H9 (cell line): ENCODE measurements around the gene SCGB1A1. TPM values are rescaled to one million over a fixed set of nuclear protein-coding genes. Genes with fewer than 3 reads are reported as not detected.

Experiments
- DNase-seq: peaks from one replicate; pipeline ENCODE4 v3.0.0-alpha.2; 2017
- H2AFZ ChIP-seq: one replicate; pipeline ENCODE4 v1.6.1; 2013; ENCODE audit warnings: mild to moderate bottlenecking, low read length, control low read depth, moderate library complexity
- H2AK5ac ChIP-seq: 2 replicates; pipeline ENCODE4 v1.6.1; 2013; ENCODE audit warnings: low read length, control low read depth, mixed read lengths; ENCODE audit not compliant: insufficient read length
- H2BK120ac ChIP-seq: one replicate; pipeline ENCODE4 v1.6.1; 2013; ENCODE audit warnings: low read depth, mild to moderate bottlenecking, low read length, control low read depth, inconsistent platforms; ENCODE audit not compliant: poor library complexity, severe bottlenecking
- H2BK12ac ChIP-seq: 2 replicates; pipeline ENCODE4 v1.6.1; 2013; ENCODE audit warnings: low read length, control low read depth, mixed read lengths, low read depth; ENCODE audit not compliant: insufficient read length
- H2BK15ac ChIP-seq: 2 replicates; pipeline ENCODE4 v1.6.1; 2013; ENCODE audit warnings: low read depth, low read length, control low read depth
- H2BK20ac ChIP-seq: one replicate; pipeline ENCODE4 v1.6.1; 2013; ENCODE audit warnings: low read depth, mild to moderate bottlenecking, low read length, control low read depth, inconsistent platforms; ENCODE audit not compliant: poor library complexity, severe bottlenecking
- H2BK5ac ChIP-seq: 2 replicates; pipeline ENCODE4 v1.6.1; 2013; ENCODE audit warnings: low read length, control low read depth, mixed read lengths; ENCODE audit not compliant: insufficient read length
- H3K14ac ChIP-seq: 2 replicates; pipeline ENCODE4 v1.6.1; 2013; ENCODE audit warnings: low read length, control low read depth; ENCODE audit not compliant: insufficient read depth
- H3K18ac ChIP-seq: 2 replicates; pipeline ENCODE4 v1.6.1; 2013; ENCODE audit warnings: low read depth, mild to moderate bottlenecking, mixed read lengths, low read length, control low read depth; ENCODE audit not compliant: insufficient read length
- H3K23ac ChIP-seq: 2 replicates; pipeline ENCODE4 v1.6.1; 2013; ENCODE audit warnings: low read length, control low read depth, mixed read lengths, low read depth; ENCODE audit not compliant: insufficient read length
- H3K23me2 ChIP-seq: 2 replicates; pipeline ENCODE4 v1.6.1; 2013; ENCODE audit warnings: low read depth, mild to moderate bottlenecking, mixed read lengths, low read length, control low read depth; ENCODE audit not compliant: insufficient read length, poor library complexity, severe bottlenecking
- H3K27ac ChIP-seq: 2 replicates; pipeline ENCODE4 v1.5.1; 2013; ENCODE audit warnings: low read length, control low read depth, mixed read lengths, low read depth; ENCODE audit not compliant: insufficient read length
- H3K27me3 ChIP-seq: 2 replicates; pipeline ENCODE4 v1.6.1; 2013; ENCODE audit warnings: low read length, control low read depth, inconsistent platforms; ENCODE audit not compliant: insufficient read depth
- H3K4ac ChIP-seq: 2 replicates; pipeline ENCODE4 v1.6.1; 2013; ENCODE audit warnings: low read depth, mild to moderate bottlenecking, control low read depth, inconsistent platforms, low read length, moderate library complexity
- H3K4me1 ChIP-seq: 2 replicates; pipeline ENCODE4 v1.6.1; 2013; ENCODE audit warnings: low read length, control low read depth, inconsistent platforms; ENCODE audit not compliant: insufficient read depth
- H3K4me2 ChIP-seq: 2 replicates; pipeline ENCODE4 v1.6.1; 2013; ENCODE audit warnings: low read length, control low read depth, mixed read lengths; ENCODE audit not compliant: insufficient read length, insufficient read depth
- H3K56ac ChIP-seq: 2 replicates; pipeline ENCODE4 v1.6.1; 2013; ENCODE audit warnings: low read depth, mild to moderate bottlenecking, mixed read lengths, low read length, control low read depth; ENCODE audit not compliant: insufficient read length
- H3K79me1 ChIP-seq: 2 replicates; pipeline ENCODE4 v1.6.1; 2013; ENCODE audit warnings: low read depth, mild to moderate bottlenecking, moderate library complexity, low read length, control low read depth, inconsistent platforms; ENCODE audit not compliant: insufficient read depth, poor library complexity, severe bottlenecking
- H3K79me2 ChIP-seq: 2 replicates; pipeline ENCODE4 v1.6.1; 2013; ENCODE audit warnings: low read length, control low read depth, inconsistent platforms; ENCODE audit not compliant: insufficient read depth
- H3K9ac ChIP-seq: 2 replicates; pipeline ENCODE4 v1.6.1; 2013; ENCODE audit warnings: low read length, control low read depth, mixed read lengths; ENCODE audit not compliant: insufficient read length; ENCODE audit errors: extremely low read depth
- H3K9me3 ChIP-seq: one replicate; pipeline ENCODE4 v1.6.1; 2013; ENCODE audit warnings: low read depth, low read length, inconsistent platforms; ENCODE audit not compliant: control insufficient read depth
- H3T11ph ChIP-seq: one replicate; pipeline ENCODE4 v1.6.1; 2013; ENCODE audit warnings: mild to moderate bottlenecking, low read length, control low read depth, inconsistent platforms
- H4K20me1 ChIP-seq: one replicate; pipeline ENCODE4 v1.6.1; 2013; ENCODE audit not compliant: control insufficient read depth, insufficient read length, insufficient read depth
- H4K5ac ChIP-seq: 2 replicates; pipeline ENCODE4 v1.6.1; 2013; ENCODE audit warnings: low read depth, mild to moderate bottlenecking, mixed read lengths, low read length, control low read depth; ENCODE audit not compliant: insufficient read length
- H4K8ac ChIP-seq: replicated peaks from 2 replicates; pipeline ENCODE4 v1.6.1; 2013; ENCODE audit warnings: low read length, control low read depth, mixed read lengths, low read depth; ENCODE audit not compliant: insufficient read length
- H4K91ac ChIP-seq: 2 replicates; pipeline ENCODE4 v1.6.1; 2013; ENCODE audit warnings: low read depth, mild to moderate bottlenecking, moderate library complexity, mixed read lengths, low read length, control low read depth; ENCODE audit not compliant: insufficient read length
- H3K27ac Mint-ChIP-seq, 3 experiments: 2 replicates in 2 of 3; 3 replicates in 1 of 3; pipeline ENCODE4 v1.8.0; 2020 to 2021; ENCODE audit warnings: mixed read lengths in 3 of 3, mild to moderate bottlenecking in 1 of 3, moderate library complexity in 1 of 3
- H3K27me3 Mint-ChIP-seq: 2 replicates; pipeline ENCODE4 v1.8.0; 2021; ENCODE audit warnings: low read depth, mild to moderate bottlenecking, moderate library complexity, mixed read lengths
- H3K36me3 Mint-ChIP-seq, 3 experiments: 2 replicates in 2 of 3; 3 replicates in 1 of 3; pipeline ENCODE4 v1.8.0; 2020 to 2021; ENCODE audit warnings: low read depth in 3 of 3, mixed read lengths in 3 of 3; ENCODE audit not compliant: insufficient read depth in 1 of 3
- H3K4me1 Mint-ChIP-seq, 2 experiments: 2 replicates each; pipeline ENCODE4 v1.8.0; 2020; ENCODE audit warnings: mixed read lengths in 2 of 2
- H3K4me3 Mint-ChIP-seq, 2 experiments: 2 replicates in 1 of 2; 3 replicates in 1 of 2; pipeline ENCODE4 v1.8.0; 2020 to 2021; ENCODE audit warnings: mild to moderate bottlenecking in 2 of 2, mixed read lengths in 2 of 2, moderate library complexity in 1 of 2
- H3K9me3 Mint-ChIP-seq, 2 experiments: 2 replicates in 1 of 2; 3 replicates in 1 of 2; pipeline ENCODE4 v1.8.0; 2020; ENCODE audit warnings: mild to moderate bottlenecking in 2 of 2, mixed read lengths in 2 of 2, moderate library complexity in 1 of 2
- WGBS: extraction: QIAGEN DNeasy Blood & Tissue Kit; methylation state at CpG from one replicate; pipeline ENCODE4 v1.1.7; 2013; ENCODE audit warnings: missing lambda C conversion rate, low lambda C conversion rate, mixed read lengths; ENCODE audit not compliant: insufficient read length; ENCODE audit errors: extremely low coverage; 5-methylcytosine and 5-hydroxymethylcytosine counted together
- total RNA-seq: library from RNA; stranded (reverse); gene quantifications from 2 replicates; pipeline ENCODE4 v1.2.1, GENCODE V29; 2021
- TF ChIP-seq, protein P1 (sequence below): fragments of 200-600 bp; sonication (generic); conservative IDR thresholded peaks from 3 replicates; pipeline ENCODE4 v1.8.0; 2021; ENCODE audit warnings: antibody characterized with exemption, mild to moderate bottlenecking

Gene SCGB1A1
- total RNA-seq, 1 experiment from 2014 or later: not detected

DNA sequence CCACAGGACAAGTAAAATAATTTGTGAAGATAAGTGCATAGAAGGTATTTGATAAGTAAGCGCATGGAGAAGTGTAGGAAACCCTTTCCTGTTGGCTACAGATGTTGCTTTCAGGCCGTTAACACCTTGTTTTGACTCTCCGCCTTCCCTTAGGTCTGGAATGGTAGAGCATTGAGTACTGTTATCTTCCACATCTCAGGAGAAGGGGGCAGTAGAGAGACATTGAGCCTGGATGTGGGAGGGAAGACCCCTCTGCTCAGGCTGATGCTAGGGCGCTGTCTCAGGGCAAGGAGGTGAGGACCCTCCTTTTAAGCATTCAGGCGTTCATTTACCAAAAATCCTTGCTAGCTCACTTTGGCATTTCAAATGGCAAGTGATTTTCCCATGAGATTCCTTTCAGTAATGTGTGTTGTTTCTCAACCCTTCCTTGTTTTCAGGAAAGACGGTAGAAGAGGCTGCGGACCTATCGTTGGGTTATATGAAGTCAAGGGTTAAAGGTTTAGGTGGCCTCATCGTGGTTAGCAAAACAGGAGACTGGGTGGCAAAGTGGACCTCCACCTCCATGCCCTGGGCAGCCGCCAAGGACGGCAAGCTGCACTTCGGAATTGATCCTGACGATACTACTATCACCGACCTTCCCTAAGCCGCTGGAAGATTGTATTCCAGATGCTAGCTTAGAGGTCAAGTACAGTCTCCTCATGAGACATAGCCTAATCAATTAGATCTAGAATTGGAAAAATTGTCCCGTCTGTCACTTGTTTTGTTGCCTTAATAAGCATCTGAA is 27.0 kb upstream of the SCGB1A1 start:
- H3K4me1 ChIP-seq: peaks cover 4% of the 10 kb centered on the region; the same call in 1 of the 2 replicates
- no peak overlapping the region for H2BK5ac ChIP-seq
- H2AFZ ChIP-seq: no peak overlapping the region
- H3K14ac ChIP-seq: no peak overlapping the region
- H4K5ac ChIP-seq: no peak overlapping the region
- no peaks in the 10 kb centered on the region for H3K9me3 ChIP-seq
- H3T11ph ChIP-seq: no peak overlapping the region
- H3K4me2 ChIP-seq: no peak overlapping the region
- DNase-seq: no peak
- no peak overlapping the region for H3K4me3 Mint-ChIP-seq
- no peak overlapping the region for H3K9ac ChIP-seq
- H3K27ac ChIP-seq: no peak overlapping the region
- no peak overlapping the region for H2BK120ac ChIP-seq
- no peak overlapping the region for H4K91ac ChIP-seq
- H2AK5ac ChIP-seq: no peak overlapping the region
- H3K18ac ChIP-seq: no peak overlapping the region
- TF ChIP-seq, protein P1, sequence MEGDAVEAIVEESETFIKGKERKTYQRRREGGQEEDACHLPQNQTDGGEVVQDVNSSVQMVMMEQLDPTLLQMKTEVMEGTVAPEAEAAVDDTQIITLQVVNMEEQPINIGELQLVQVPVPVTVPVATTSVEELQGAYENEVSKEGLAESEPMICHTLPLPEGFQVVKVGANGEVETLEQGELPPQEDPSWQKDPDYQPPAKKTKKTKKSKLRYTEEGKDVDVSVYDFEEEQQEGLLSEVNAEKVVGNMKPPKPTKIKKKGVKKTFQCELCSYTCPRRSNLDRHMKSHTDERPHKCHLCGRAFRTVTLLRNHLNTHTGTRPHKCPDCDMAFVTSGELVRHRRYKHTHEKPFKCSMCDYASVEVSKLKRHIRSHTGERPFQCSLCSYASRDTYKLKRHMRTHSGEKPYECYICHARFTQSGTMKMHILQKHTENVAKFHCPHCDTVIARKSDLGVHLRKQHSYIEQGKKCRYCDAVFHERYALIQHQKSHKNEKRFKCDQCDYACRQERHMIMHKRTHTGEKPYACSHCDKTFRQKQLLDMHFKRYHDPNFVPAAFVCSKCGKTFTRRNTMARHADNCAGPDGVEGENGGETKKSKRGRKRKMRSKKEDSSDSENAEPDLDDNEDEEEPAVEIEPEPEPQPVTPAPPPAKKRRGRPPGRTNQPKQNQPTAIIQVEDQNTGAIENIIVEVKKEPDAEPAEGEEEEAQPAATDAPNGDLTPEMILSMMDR: peak; percentile 61
- H3K79me1 ChIP-seq: no peaks in the 10 kb centered on the region
- H3K27me3 Mint-ChIP-seq: no peaks in the 10 kb centered on the region
- no peaks in the 10 kb centered on the region for H3K79me2 ChIP-seq
- H3K9me3 Mint-ChIP-seq: no peaks in the 10 kb centered on the region
- no peak overlapping the region for H3K56ac ChIP-seq
- no peaks in the 10 kb centered on the region for H4K20me1 ChIP-seq
- no peak overlapping the region for H3K23ac ChIP-seq
- no peaks in the 10 kb centered on the region for H3K36me3 Mint-ChIP-seq
- no peak overlapping the region for H2BK15ac ChIP-seq
- no CpG with 5 or more reads among the region's 16 CpGs for WGBS
- no peaks in the 10 kb centered on the region for H3K27me3 ChIP-seq
- peaks cover 7 to 16% of the 10 kb centered on the region in 2 experiments for H3K4me1 Mint-ChIP-seq
- no peak overlapping the region for H2BK20ac ChIP-seq
- H4K8ac ChIP-seq: no peak overlapping the region
- no peak overlapping the region for H3K27ac Mint-ChIP-seq
- H3K4ac ChIP-seq: no peak overlapping the region
- H2BK12ac ChIP-seq: no peak overlapping the region
- peaks cover 6% of the 10 kb centered on the region for H3K23me2 ChIP-seq
